Inflammatory macrophage treated with lipopolysaccharide for 1 hour (primary cell): ENCODE data around the gene BICD2.
A peak's percentile ranks its signal among the peaks of the same experiment; 100 is the strongest.
"Not testable (repeated sequence)": the region's sequence is repeated elsewhere in the genome, so short reads cannot be mapped to it uniquely, and the experiment has no call there.

Experiments
- DNase-seq, 2 donors: peaks; one replicate each; pipeline ENCODE4 v3.0.0-alpha.2; 2020 to 2022

BICD2 gene

GRCh38 chr9:92770360-92770995 is 5.8 kb upstream of the BICD2 start:
- no peak for DNase-seq

GRCh38 chr9:92769990-92770359 is 5.3 kb upstream of the BICD2 start:
- DNase-seq: no peak

- peak; percentile 16 to 33 for DNase-seq
These were observed 4.7 kb upstream of the BICD2 start for GRCh38 chr9:92769286-92769685.

GRCh38 chr9:92768816-92769215 is 4.2 kb upstream of the BICD2 start:
- DNase-seq: not testable (repeated sequence)

GRCh38 chr9:92767066-92768054 is 2.7 kb upstream of the BICD2 start:
- DNase-seq: no peak

GRCh38 chr9:92764988-92765936 is 629 bp upstream of the BICD2 start:
- DNase-seq: peak; percentile 94 to 95

GRCh38 chr9:92763721-92764380 is 782 bp downstream of the BICD2 start:
- DNase-seq: peak; percentile 18 to 28

- no peak for DNase-seq
These were observed 1.6 kb downstream of the BICD2 start for GRCh38 chr9:92762781-92763708.

GRCh38 chr9:92762196-92762595 is 2.4 kb downstream of the BICD2 start:
- no peak for DNase-seq

GRCh38 chr9:92761686-92762085 is 2.9 kb downstream of the BICD2 start:
- no peak for DNase-seq

GRCh38 chr9:92760494-92760893 is 4.1 kb downstream of the BICD2 start:
- DNase-seq: no peak

GRCh38 chr9:92760070-92760469 is 4.6 kb downstream of the BICD2 start:
- DNase-seq: no peak

- no peak for DNase-seq
These were observed 5.2 kb downstream of the BICD2 start for GRCh38 chr9:92759446-92759845.

- no peak for DNase-seq
These were observed 7.8 kb downstream of the BICD2 start for GRCh38 chr9:92756792-92757191.

GRCh38 chr9:92754091-92754745 is 10.4 kb downstream of the BICD2 start:
- no peak for DNase-seq

- DNase-seq: no peak
These were observed 11.7 kb downstream of the BICD2 start for GRCh38 chr9:92752812-92753404.

- DNase-seq: peak; percentile 62 to 65
These were observed 14.7 kb downstream of the BICD2 start for GRCh38 chr9:92749934-92750315.

- no peak for DNase-seq
These were observed 15.3 kb downstream of the BICD2 start for GRCh38 chr9:92749071-92749933.

GRCh38 chr9:92748233-92748497 is 16.5 kb downstream of the BICD2 start:
- no peak for DNase-seq
